Thyroid gland (tissue), 4 donors: Measurements from ENCODE around the gene ADM2. TPM values are rescaled to one million over a fixed set of nuclear protein-coding genes. Genes with fewer than 3 reads are reported as not detected.

Experiments
- DNase-seq, 2 donors: peaks; one replicate each; pipeline ENCODE4 v3.0.0-alpha.2; 2019
- H3K27ac ChIP-seq, 3 donors: fragments of 200-600 bp; sonication (generic); 1 replicate in 2 of 3; 2 replicates in 1 of 3; pipeline ENCODE4 v1.5.1; 2016 to 2019; ENCODE audit warnings: mild to moderate bottlenecking in 1 of 3, moderate library complexity in 1 of 3
- H3K27me3 ChIP-seq: fragments of 200-600 bp; sonication (generic); one replicate; pipeline ENCODE4 v1.5.1; 2019
- H3K36me3 ChIP-seq, 2 donors: fragments of 200-600 bp; sonication (generic); one replicate each; pipeline ENCODE4 v1.5.1; 2016 to 2019
- H3K4me1 ChIP-seq, 2 donors: fragments of 200-600 bp; sonication (generic); one replicate each; pipeline ENCODE4 v1.5.1; 2017 to 2019
- H3K4me3 ChIP-seq, 3 donors: fragments of 200-600 bp; sonication (generic); replicated peaks in 1 of 3; 1 replicate in 2 of 3; 2 replicates in 1 of 3; pipeline ENCODE4 v1.5.1; 2016; ENCODE audit warnings: mild to moderate bottlenecking in 1 of 3
- H3K9me3 ChIP-seq: fragments of 200-600 bp; sonication (generic); one replicate; pipeline ENCODE4 v1.5.1; 2017
- CTCF ChIP-seq, 6 experiments: fragments of 200-600 bp in 3 of 6; fragments of 450-650 bp in 3 of 6; sonication (generic) in 3 of 6; IDR thresholded peaks; one replicate each; pipeline ENCODE4 v1.5.1; 2016 to 2019; ENCODE audit warnings: antibody characterized with exemption in 6 of 6, mild to moderate bottlenecking in 2 of 6, inconsistent platforms in 1 of 6, moderate library complexity in 1 of 6
- POLR2A ChIP-seq, 2 donors: fragments of 450-650 bp; IDR thresholded peaks; one replicate each; pipeline ENCODE4 v1.6.1; 2017; ENCODE audit warnings: antibody characterized with exemption in 2 of 2, mild to moderate bottlenecking in 2 of 2, moderate library complexity in 1 of 2
- WGBS, 2 donors: methylation state at CpG; one replicate each; pipeline ENCODE4 v1.1.5; 2017; 5-methylcytosine and 5-hydroxymethylcytosine counted together
- intact Hi-C: fragments of 100-400 bp; cut with DNase I; formaldehyde crosslinking; loops from one replicate; pipeline ENCODE4 v1.15.1; 2023
- total RNA-seq, 4 donors: library from RNA; depleted of rRNA; stranded (reverse); fragments of >200 nt; gene quantifications; one replicate each; pipeline ENCODE4 v1.2.3, GENCODE V29; 2016

ADM2 gene
- total RNA-seq, 4 donors from 2014 or later: 5.2 to 23.5 (median 6.6) TPM

GRCh38 chr22:50446708-50447575 is 34.4 kb upstream of the ADM2 start:
- Histone ChIP-seq H3K27ac (no peak overlapping the region), H3K36me3 (peaks cover 31 to 40% of the 10 kb centered on the region in 2 donors), H3K4me3 (no peak overlapping the region), H3K9me3 (no peaks in the 10 kb centered on the region), H3K27me3 (no peaks in the 10 kb centered on the region), H3K4me1 (peaks cover 32 to 34% of the 10 kb centered on the region in 2 donors)
- no peak for DNase-seq
- 90 to 94% methylated on average over 28 to 43 of the region's 54 CpGs for WGBS, 2 donors
- intact Hi-C loops: no loop called here
- TF ChIP-seq POLR2A (IDR thresholded peaks at IDR 0.05) (no peak), CTCF (IDR thresholded peaks at IDR 0.05) (no peak)

- 90 to 91% methylated on average over 14 to 22 of the region's 27 CpGs for WGBS, 2 donors
- no peak overlapping the region for H3K4me3 ChIP-seq
- no peaks in the 10 kb centered on the region for H3K9me3 ChIP-seq
- H3K27ac ChIP-seq: no peak overlapping the region
- peaks cover 32 to 33% of the 10 kb centered on the region in 2 donors for H3K4me1 ChIP-seq
- no peaks in the 10 kb centered on the region for H3K27me3 ChIP-seq
- intact Hi-C loops: no loop called here
- TF ChIP-seq POLR2A (IDR thresholded peaks at IDR 0.05) (no peak), CTCF (IDR thresholded peaks at IDR 0.05) (no peak)
- no peak for DNase-seq
- peaks cover 31 to 40% of the 10 kb centered on the region in 2 donors for H3K36me3 ChIP-seq
Observed at GRCh38 chr22:50447576-50448551, 33.5 kb upstream of the ADM2 start.

- TF ChIP-seq POLR2A (IDR thresholded peaks at IDR 0.05) (no peak), CTCF (IDR thresholded peaks at IDR 0.05) (no peak)
Observed at GRCh38 chr22:50452649-50453048, 28.7 kb upstream of the ADM2 start.

GRCh38 chr22:50454556-50455075 is 26.7 kb upstream of the ADM2 start:
- DNase-seq: no peak
- TF ChIP-seq POLR2A (IDR thresholded peaks at IDR 0.05): no peak
- no peak for TF ChIP-seq CTCF (IDR thresholded peaks at IDR 0.05)
- H3K36me3 ChIP-seq: peaks cover 47 to 64% of the 10 kb centered on the region in 2 donors
- intact Hi-C loops: no loop called here
- no peak overlapping the region for H3K27ac ChIP-seq
- 95 to 97% methylated on average over 23 to 24 of the region's 27 CpGs for WGBS, 2 donors
- no peak overlapping the region for H3K4me3 ChIP-seq
- H3K4me1 ChIP-seq: peaks cover 18 to 24% of the 10 kb centered on the region in 2 donors
- no peaks in the 10 kb centered on the region for H3K9me3 ChIP-seq
- no peaks in the 10 kb centered on the region for H3K27me3 ChIP-seq

More at GRCh38 chr22:50452649-50453048, 28.7 kb upstream of the ADM2 start:
- WGBS, 2 donors: 88 to 90% methylated on average over 5 of the region's 5 CpGs
- DNase-seq: no peak
- H3K27me3 ChIP-seq: no peaks in the 10 kb centered on the region
- H3K27ac ChIP-seq: no peak overlapping the region
- no peak overlapping the region for H3K4me3 ChIP-seq
- intact Hi-C loops: no loop called here
- H3K4me1 ChIP-seq: peaks cover 18 to 22% of the 10 kb centered on the region in 2 donors
- H3K9me3 ChIP-seq: no peaks in the 10 kb centered on the region
- peaks cover 46 to 58% of the 10 kb centered on the region in 2 donors for H3K36me3 ChIP-seq
